Activated T-helper 9 cell treated with anti-CD3 and anti-CD28 coated beads, Interleukin-2, amount 50 U/mL, for 16 hours (primary cell): ENCODE results near the gene UBQLN3.

ENCODE experiments used
- DNase-seq: peaks from one replicate; pipeline ENCODE4 v3.0.0-alpha.2; 2020; ENCODE audit warnings: low read depth

Gene UBQLN3

GRCh38 chr11:5505363-5506048 is 4.3 kb downstream of the UBQLN3 start:
- no peak for DNase-seq

- DNase-seq = no peak
Observed at GRCh38 chr11:5504403-5504921, 5.3 kb downstream of the UBQLN3 start.

GRCh38 chr11:5500393-5500801 is 9.4 kb downstream of the UBQLN3 start:
- DNase-seq = no peak

GRCh38 chr11:5499671-5500070 is 10.1 kb downstream of the UBQLN3 start:
- DNase-seq = no peak

GRCh38 chr11:5489576-5490357 is 20.0 kb downstream of the UBQLN3 start:
- no peak for DNase-seq

- no peak for DNase-seq
Observed at GRCh38 chr11:5488798-5489399, 20.9 kb downstream of the UBQLN3 start.

- DNase-seq = no peak
Observed at GRCh38 chr11:5488385-5488784, 21.4 kb downstream of the UBQLN3 start, which contains the start of gene OR52D1. OR52D1 (plus strand) TSS chr11:5488685; CDS start chr11:5488707, 22 bp downstream.

GRCh38 chr11:5486421-5486820 is 23.3 kb downstream of the UBQLN3 start:
- no peak for DNase-seq

GRCh38 chr11:5486003-5486402 is 23.8 kb downstream of the UBQLN3 start:
- DNase-seq = no peak

GRCh38 chr11:5476186-5476819 is 33.5 kb downstream of the UBQLN3 start:
- DNase-seq = peak; percentile 6

GRCh38 chr11:5473921-5474320 is 35.8 kb downstream of the UBQLN3 start:
- no peak for DNase-seq

- no peak for DNase-seq
Observed at GRCh38 chr11:5467527-5467926, 42.2 kb downstream of the UBQLN3 start.

GRCh38 chr11:5460983-5461621 is 48.7 kb downstream of the UBQLN3 start:
- no peak for DNase-seq
